HEK293 (cell line): Measurements from ENCODE around the gene PREX1.

Experiments
- HOXC10 ChIP-seq: sonication (generic); formaldehyde crosslinking; IDR thresholded peaks from 2 replicates; pipeline ENCODE4 v1.8.1; 2023; ENCODE audit warnings: mild to moderate bottlenecking, missing genetic modification reagents
- ZNF16 ChIP-seq: fragments of 450-650 bp; formaldehyde crosslinking; IDR thresholded peaks from 2 replicates; pipeline ENCODE4 v1.5.1; 2016; ENCODE audit warnings: low read depth, missing biosample characterization, missing genetic modification characterization
- TF ChIP-seq, protein P1 (sequence below): fragments of 450-650 bp; formaldehyde crosslinking; IDR thresholded peaks from 2 replicates; pipeline ENCODE4 v1.5.1; 2016; ENCODE audit warnings: missing biosample characterization, missing genetic modification characterization
- TF ChIP-seq, protein P2 (sequence below): fragments of 450-650 bp; formaldehyde crosslinking; IDR thresholded peaks from 2 replicates; pipeline ENCODE4 v1.5.1; 2016; ENCODE audit warnings: missing biosample characterization, missing genetic modification characterization, low read depth
- TF ChIP-seq, protein P3 (sequence below): fragments of 450-650 bp; formaldehyde crosslinking; IDR thresholded peaks from 2 replicates; pipeline ENCODE4 v1.5.1; 2016; ENCODE audit warnings: missing biosample characterization, missing genetic modification characterization
- TF ChIP-seq, protein P4 (sequence below): fragments of 450-650 bp; formaldehyde crosslinking; IDR thresholded peaks from 2 replicates; pipeline ENCODE4 v1.5.1; 2016; ENCODE audit warnings: missing biosample characterization, missing genetic modification characterization

DNA sequence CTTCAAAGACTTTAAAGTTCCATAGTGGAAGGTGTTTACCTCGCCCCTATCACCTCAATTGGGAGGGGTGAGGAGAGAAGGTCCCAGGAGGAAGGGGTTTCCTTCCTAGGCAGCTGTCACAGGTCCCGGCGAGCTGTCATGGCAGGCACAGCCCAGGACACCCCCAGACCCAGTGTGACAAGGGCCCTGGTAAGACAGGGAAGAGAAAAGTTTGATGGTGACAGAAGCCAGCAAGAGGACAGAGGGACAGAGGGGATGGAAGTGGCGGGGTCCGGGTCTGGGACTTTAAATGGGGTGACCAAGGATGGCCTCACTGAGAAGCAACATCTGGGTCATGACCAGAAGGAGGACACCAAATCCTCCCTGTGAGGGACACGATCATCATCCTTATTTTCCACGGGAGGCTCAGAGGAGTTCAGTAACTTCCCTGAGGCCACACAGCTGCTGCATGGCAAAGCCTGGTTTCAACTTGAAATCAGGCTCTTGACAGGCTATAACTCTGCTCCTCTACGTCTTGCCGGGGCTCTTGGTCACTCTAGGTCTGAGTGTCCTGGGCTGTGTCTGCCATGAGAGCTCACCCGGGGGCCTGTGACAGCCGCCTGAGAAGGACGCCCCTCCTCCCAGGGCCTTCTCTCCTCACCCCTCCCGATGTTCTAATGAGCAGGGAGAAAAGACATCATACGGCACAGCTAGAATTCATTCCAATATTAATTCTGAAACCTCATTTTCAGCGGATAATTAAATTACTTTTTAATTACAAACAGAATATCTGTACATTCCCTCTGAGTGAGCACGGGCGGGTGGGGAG lies 222.2 kb downstream of the PREX1 start:
- TF ChIP-seq, protein P1, sequence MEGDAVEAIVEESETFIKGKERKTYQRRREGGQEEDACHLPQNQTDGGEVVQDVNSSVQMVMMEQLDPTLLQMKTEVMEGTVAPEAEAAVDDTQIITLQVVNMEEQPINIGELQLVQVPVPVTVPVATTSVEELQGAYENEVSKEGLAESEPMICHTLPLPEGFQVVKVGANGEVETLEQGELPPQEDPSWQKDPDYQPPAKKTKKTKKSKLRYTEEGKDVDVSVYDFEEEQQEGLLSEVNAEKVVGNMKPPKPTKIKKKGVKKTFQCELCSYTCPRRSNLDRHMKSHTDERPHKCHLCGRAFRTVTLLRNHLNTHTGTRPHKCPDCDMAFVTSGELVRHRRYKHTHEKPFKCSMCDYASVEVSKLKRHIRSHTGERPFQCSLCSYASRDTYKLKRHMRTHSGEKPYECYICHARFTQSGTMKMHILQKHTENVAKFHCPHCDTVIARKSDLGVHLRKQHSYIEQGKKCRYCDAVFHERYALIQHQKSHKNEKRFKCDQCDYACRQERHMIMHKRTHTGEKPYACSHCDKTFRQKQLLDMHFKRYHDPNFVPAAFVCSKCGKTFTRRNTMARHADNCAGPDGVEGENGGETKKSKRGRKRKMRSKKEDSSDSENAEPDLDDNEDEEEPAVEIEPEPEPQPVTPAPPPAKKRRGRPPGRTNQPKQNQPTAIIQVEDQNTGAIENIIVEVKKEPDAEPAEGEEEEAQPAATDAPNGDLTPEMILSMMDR, result no peak
- TF ChIP-seq, protein P2, sequence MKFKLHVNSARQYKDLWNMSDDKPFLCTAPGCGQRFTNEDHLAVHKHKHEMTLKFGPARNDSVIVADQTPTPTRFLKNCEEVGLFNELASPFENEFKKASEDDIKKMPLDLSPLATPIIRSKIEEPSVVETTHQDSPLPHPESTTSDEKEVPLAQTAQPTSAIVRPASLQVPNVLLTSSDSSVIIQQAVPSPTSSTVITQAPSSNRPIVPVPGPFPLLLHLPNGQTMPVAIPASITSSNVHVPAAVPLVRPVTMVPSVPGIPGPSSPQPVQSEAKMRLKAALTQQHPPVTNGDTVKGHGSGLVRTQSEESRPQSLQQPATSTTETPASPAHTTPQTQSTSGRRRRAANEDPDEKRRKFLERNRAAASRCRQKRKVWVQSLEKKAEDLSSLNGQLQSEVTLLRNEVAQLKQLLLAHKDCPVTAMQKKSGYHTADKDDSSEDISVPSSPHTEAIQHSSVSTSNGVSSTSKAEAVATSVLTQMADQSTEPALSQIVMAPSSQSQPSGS (tag by site-specific recombination), result no peak
- TF ChIP-seq, protein P3, sequence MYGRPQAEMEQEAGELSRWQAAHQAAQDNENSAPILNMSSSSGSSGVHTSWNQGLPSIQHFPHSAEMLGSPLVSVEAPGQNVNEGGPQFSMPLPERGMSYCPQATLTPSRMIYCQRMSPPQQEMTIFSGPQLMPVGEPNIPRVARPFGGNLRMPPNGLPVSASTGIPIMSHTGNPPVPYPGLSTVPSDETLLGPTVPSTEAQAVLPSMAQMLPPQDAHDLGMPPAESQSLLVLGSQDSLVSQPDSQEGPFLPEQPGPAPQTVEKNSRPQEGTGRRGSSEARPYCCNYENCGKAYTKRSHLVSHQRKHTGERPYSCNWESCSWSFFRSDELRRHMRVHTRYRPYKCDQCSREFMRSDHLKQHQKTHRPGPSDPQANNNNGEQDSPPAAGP (tag by site-specific recombination), result no peak
- TF ChIP-seq, protein P4, sequence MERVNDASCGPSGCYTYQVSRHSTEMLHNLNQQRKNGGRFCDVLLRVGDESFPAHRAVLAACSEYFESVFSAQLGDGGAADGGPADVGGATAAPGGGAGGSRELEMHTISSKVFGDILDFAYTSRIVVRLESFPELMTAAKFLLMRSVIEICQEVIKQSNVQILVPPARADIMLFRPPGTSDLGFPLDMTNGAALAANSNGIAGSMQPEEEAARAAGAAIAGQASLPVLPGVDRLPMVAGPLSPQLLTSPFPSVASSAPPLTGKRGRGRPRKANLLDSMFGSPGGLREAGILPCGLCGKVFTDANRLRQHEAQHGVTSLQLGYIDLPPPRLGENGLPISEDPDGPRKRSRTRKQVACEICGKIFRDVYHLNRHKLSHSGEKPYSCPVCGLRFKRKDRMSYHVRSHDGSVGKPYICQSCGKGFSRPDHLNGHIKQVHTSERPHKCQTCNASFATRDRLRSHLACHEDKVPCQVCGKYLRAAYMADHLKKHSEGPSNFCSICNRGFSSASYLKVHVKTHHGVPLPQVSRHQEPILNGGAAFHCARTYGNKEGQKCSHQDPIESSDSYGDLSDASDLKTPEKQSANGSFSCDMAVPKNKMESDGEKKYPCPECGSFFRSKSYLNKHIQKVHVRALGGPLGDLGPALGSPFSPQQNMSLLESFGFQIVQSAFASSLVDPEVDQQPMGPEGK (tag by site-specific recombination), result no peak
- no peak for TF ChIP-seq ZNF16 (tag by site-specific recombination)
- TF ChIP-seq HOXC10 (CRISPR knock-in tag), result no peak
